ENCODE results near the gene STK32A.

GRCh38 chr5:147407094-147407681 lies 172.4 kb downstream of the STK32A start:
- TF ChIP-seq CTCF (IDR thresholded peaks at IDR 0.05 in 4 of 5, conservative IDR thresholded peaks at IDR 0.05 in 1 of 5) (no peak), POLR2A (IDR thresholded peaks at IDR 0.05) (no peak)
